ENCODE measurements around the gene UBAC1. TPM values are rescaled to one million over a fixed set of nuclear protein-coding genes. Genes with fewer than 3 reads are reported as not detected.

The UBAC1 gene
- total and polyA plus RNA-seq, 12 donors = 73.8 to 172 (median 85.5) TPM

DNA sequence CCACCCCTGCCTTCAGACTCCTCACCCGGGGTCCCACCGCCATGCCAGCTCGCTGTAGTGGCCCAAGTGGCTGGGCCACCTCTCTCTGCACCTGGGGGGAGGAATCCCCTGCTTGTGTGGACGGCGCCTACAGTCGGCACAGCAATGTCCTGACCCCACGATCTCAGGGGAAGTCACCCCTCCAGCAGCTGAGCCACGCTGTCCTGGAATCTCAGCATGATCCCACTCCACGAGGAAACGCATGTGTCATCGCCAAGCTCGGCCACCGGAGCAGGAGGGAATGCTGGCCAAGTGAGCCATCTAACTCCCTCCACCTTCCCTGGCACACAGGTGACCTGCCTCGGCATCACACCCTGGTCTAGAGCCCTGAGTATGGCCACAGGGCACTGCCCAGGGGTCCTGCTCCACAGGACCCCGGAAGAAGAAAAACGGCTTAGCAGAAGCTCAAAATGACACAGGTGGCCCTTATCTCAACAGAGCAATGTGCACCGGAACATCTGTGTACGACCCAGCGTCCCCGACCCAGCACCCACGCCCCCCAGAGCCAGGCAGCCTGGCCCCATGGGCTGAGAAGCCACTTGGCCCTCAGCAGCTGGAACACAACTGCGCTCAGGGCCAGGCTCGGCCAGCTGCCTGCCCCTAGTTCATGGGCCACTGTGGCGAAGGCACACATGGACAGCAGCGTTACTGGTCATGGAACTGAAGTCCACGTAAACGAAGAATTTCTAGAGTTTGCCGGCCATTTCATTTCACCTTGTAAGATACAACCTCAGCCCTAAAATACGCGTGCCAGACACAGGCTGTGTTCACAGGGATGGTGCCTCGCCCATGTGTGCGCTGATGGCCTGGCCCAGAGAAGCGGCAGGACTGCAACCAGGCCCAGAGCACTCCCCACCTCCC lies 30.5 kb downstream of the UBAC1 start:
- Histone ChIP-seq H3K27me3 (no peaks in the 10 kb centered on the region), H3K36me3 (peaks cover 0 to 80% (median 43%) of the 10 kb centered on the region in 9 donors), H3K9me3 (no peaks in the 10 kb centered on the region), H3K27ac (no peak overlapping the region), H3K4me1 (peaks cover 0 to 17% (median 9%) of the 10 kb centered on the region in 9 donors), H3K4me3 (no peak overlapping the region)
- TF ChIP-seq, protein P1, sequence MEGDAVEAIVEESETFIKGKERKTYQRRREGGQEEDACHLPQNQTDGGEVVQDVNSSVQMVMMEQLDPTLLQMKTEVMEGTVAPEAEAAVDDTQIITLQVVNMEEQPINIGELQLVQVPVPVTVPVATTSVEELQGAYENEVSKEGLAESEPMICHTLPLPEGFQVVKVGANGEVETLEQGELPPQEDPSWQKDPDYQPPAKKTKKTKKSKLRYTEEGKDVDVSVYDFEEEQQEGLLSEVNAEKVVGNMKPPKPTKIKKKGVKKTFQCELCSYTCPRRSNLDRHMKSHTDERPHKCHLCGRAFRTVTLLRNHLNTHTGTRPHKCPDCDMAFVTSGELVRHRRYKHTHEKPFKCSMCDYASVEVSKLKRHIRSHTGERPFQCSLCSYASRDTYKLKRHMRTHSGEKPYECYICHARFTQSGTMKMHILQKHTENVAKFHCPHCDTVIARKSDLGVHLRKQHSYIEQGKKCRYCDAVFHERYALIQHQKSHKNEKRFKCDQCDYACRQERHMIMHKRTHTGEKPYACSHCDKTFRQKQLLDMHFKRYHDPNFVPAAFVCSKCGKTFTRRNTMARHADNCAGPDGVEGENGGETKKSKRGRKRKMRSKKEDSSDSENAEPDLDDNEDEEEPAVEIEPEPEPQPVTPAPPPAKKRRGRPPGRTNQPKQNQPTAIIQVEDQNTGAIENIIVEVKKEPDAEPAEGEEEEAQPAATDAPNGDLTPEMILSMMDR (IDR thresholded peaks at IDR 0.05) = no peak
- WGBS, 2 donors = 91 to 92% methylated on average over 33 of the region's 33 CpGs
- DNase-seq (no peak), ATAC-seq (no peak)
- intact Hi-C loops (cut with DNase I) = no loop called here

GRCh38 chr9:135929656-135930445 lies 31.3 kb downstream of the UBAC1 start:
- no peaks in the 10 kb centered on the region for H3K27me3 ChIP-seq
- TF ChIP-seq, protein P1 (IDR thresholded peaks at IDR 0.05) = no peak
- H3K4me3 ChIP-seq = no peak overlapping the region
- H3K36me3 ChIP-seq = peaks cover 0 to 80% (median 35%) of the 10 kb centered on the region in 9 donors
- H3K4me1 ChIP-seq = peaks cover 0 to 17% (median 9%) of the 10 kb centered on the region in 9 donors
- intact Hi-C loops (cut with DNase I) = no loop called here
- 88 to 89% methylated on average over 21 of the region's 21 CpGs for WGBS, 2 donors
- no peaks in the 10 kb centered on the region for H3K9me3 ChIP-seq
- H3K27ac ChIP-seq = no peak overlapping the region
- DNase-seq = no peak
- ATAC-seq = no peak

GRCh38 chr9:135928731-135929655 lies 32.2 kb downstream of the UBAC1 start:
- intact Hi-C loops (cut with DNase I) = no loop called here
- Histone ChIP-seq H3K4me1 (peaks cover 0 to 17% (median 9%) of the 10 kb centered on the region in 9 donors), H3K27me3 (no peaks in the 10 kb centered on the region), H3K27ac (no peak overlapping the region), H3K36me3 (peaks cover 0 to 77% (median 35%) of the 10 kb centered on the region in 9 donors), H3K4me3 (no peak overlapping the region), H3K9me3 (no peaks in the 10 kb centered on the region)
- TF ChIP-seq, protein P1 (IDR thresholded peaks at IDR 0.05) = no peak
- ATAC-seq (peak in 2 of 8 donors; percentile 9 to 11), DNase-seq (no peak)
- 87 to 90% methylated on average over 27 of the region's 27 CpGs for WGBS, 2 donors

Data from heart right ventricle (tissue), 16 donors.